Activated CD4-positive, alpha-beta memory T cell treated with anti-CD3 and anti-CD28 coated beads for 36 hours (primary cell): Measurements from ENCODE around the gene PTPN20. TPM values are rescaled to one million over a fixed set of nuclear protein-coding genes. Genes with fewer than 3 reads are reported as not detected.

ENCODE experiments used
- CTCF ChIA-PET: fragments of 350-600 bp; sonication (Branson Sonifier 250); formaldehyde crosslinking; loops from one replicate; lab custom pipeline; 2021; ENCODE audit warnings: antibody characterized with exemption, inconsistent platforms; lab: Charles Lee
- POLR2A ChIA-PET: fragments of 350-600 bp; sonication (Branson Sonifier 250); formaldehyde crosslinking; loops from one replicate; lab custom pipeline; 2021; ENCODE audit warnings: antibody characterized with exemption; lab: Charles Lee
- DNase-seq: peaks from one replicate; pipeline ENCODE4 v3.0.0-alpha.2; 2020
- H3K27ac Mint-ChIP-seq: one replicate; pipeline ENCODE4 v1.8.0; 2021; ENCODE audit warnings: mixed read lengths
- H3K27me3 Mint-ChIP-seq: one replicate; pipeline ENCODE4 v1.8.0; 2021; ENCODE audit warnings: mixed read lengths
- H3K36me3 Mint-ChIP-seq: one replicate; pipeline ENCODE4 v1.8.0; 2021; ENCODE audit warnings: mixed read lengths
- H3K4me1 Mint-ChIP-seq: one replicate; pipeline ENCODE4 v1.8.0; 2021; ENCODE audit warnings: low read depth, mixed read lengths
- H3K4me3 Mint-ChIP-seq: one replicate; pipeline ENCODE4 v1.8.0; 2021; ENCODE audit warnings: mild to moderate bottlenecking, mixed read lengths
- H3K9me3 Mint-ChIP-seq: one replicate; pipeline ENCODE4 v1.8.0; 2021; ENCODE audit warnings: mixed read lengths
- intact Hi-C: fragments of 100-400 bp; cut with micrococcal nuclease; formaldehyde crosslinking; loops from one replicate; pipeline ENCODE4 v1.15.1; 2023
- total RNA-seq, 2 experiments: library from RNA; stranded (reverse); gene quantifications; one replicate each; pipeline ENCODE4 v1.2.3, GENCODE V29; 2021

Gene PTPN20
- total RNA-seq, 2 experiments from 2014 or later: 1.4 to 1.5 TPM

DNA sequence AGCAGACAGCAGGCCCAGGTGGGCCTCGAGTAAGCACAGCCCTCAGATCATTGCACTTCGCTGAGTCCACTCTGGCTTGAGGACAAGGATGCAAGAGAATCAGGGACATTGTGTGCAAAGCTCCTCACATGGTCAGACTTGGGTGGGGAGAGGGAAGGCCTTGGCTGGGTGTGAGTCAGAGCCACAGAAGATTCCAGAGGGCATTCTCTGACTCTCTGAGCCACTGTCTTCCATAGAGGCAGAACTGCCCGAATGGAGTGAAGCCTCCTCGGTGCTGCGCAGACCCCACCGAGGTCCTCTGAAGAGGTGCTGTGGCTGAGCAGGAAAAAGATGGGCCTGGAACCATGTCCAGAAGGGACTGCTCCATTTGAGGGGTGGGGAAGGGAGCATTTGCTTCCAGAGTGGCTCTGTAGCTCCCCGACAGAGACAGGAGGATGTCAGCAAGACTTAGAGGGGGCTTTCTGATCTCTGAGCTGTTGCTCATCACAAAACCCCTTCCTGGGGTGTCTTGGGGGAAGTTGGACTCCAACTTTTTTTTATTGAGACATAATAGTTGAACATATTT lies 120.8 kb downstream of the PTPN20 start:
- H3K36me3 Mint-ChIP-seq: no peaks in the 10 kb centered on the region
- ChIA-PET CTCF (interaction anchor here (1.2 to 2.1 kb wide), 4 partner anchors 11 to 309 kb away, joined by 3 to 7 read pairs (median 4); no protein-coding TSS in a partner anchor), POLR2A (no interaction called here)
- no peaks in the 10 kb centered on the region for H3K9me3 Mint-ChIP-seq
- H3K27me3 Mint-ChIP-seq: no peaks in the 10 kb centered on the region
- intact Hi-C loops: no loop called here
- no peak overlapping the region for H3K27ac Mint-ChIP-seq
- no peak overlapping the region for H3K4me3 Mint-ChIP-seq
- H3K4me1 Mint-ChIP-seq: no peaks in the 10 kb centered on the region
- DNase-seq: peak; percentile 2

DNA sequence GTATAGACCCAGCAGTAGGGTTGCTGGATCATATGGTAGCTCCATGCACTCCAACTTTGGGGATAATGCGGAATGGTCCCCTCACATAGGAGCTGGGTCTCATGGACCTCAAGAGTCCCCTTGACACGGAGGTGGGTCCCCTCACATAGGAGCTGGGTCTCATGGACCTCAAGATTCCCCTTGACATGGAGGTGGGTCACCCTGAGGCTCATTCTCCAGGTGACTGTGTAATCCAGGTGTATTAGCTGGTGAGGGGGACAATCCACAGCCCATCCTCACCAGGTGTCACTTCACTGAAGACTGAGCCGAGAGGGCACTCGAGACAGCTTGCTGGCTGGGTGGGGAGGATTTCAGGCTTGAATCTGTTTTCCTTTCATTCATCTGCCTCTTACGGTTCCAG lies 121.9 kb downstream of the PTPN20 start:
- CTCF ChIA-PET: interaction anchor here (1.2 to 2.6 kb wide), 3 partner anchors 8 to 15 kb away, joined by 3 to 8 read pairs (median 7); no protein-coding TSS in a partner anchor
- H3K36me3 Mint-ChIP-seq: no peaks in the 10 kb centered on the region
- no peak overlapping the region for H3K4me3 Mint-ChIP-seq
- no peaks in the 10 kb centered on the region for H3K9me3 Mint-ChIP-seq
- POLR2A ChIA-PET: no interaction called here
- no peak overlapping the region for H3K27ac Mint-ChIP-seq
- H3K27me3 Mint-ChIP-seq: no peaks in the 10 kb centered on the region
- intact Hi-C loops: no loop called here
- no peak for DNase-seq
- no peaks in the 10 kb centered on the region for H3K4me1 Mint-ChIP-seq

GRCh38 chr10:47033541-47034270 lies 122.5 kb downstream of the PTPN20 start:
- intact Hi-C loops: no loop called here
- no peaks in the 10 kb centered on the region for H3K36me3 Mint-ChIP-seq
- H3K9me3 Mint-ChIP-seq: no peaks in the 10 kb centered on the region
- no peaks in the 10 kb centered on the region for H3K27me3 Mint-ChIP-seq
- no peak for DNase-seq
- no peak overlapping the region for H3K27ac Mint-ChIP-seq
- CTCF ChIA-PET: interaction anchor here (1.3 to 2.6 kb wide), 3 partner anchors 9 to 279 kb away, joined by 4 to 8 read pairs (median 7); no protein-coding TSS in a partner anchor
- no peaks in the 10 kb centered on the region for H3K4me1 Mint-ChIP-seq
- no peak overlapping the region for H3K4me3 Mint-ChIP-seq
- POLR2A ChIA-PET: no interaction called here

DNA sequence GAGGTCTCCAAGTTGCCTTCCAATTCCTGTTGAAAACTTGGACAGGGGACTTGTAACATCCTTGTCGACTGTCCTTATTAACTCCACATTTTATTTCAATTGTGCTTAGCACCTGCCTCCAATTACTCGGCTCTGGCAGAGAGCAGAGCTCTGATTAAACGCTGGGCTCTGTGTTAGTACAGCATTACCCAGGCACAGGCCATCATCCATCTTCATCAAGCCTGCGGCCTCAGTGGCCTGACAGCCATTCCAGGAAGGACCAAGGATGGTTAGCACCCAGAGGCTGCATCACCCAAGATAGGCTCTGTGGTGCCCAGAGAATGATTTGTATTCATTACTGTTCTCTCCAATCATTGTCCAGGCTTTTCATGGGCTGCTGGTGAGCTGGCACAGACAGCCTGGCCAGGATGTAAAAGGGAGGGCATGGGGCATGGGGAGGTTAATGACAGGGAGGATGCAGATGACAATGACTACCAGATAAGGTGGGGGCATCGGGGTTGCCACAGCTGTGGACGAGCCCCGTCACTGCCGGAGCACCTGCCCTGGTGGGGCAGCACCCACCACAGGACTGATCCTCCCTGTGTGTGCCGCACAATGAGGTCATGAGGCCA lies 123.3 kb downstream of the PTPN20 start:
- intact Hi-C loops: no loop called here
- ChIA-PET POLR2A (no interaction called here), CTCF (interaction anchor here (1.3 to 6.4 kb wide), 3 partner anchors 10 to 278 kb away, joined by 4 to 26 read pairs (median 8); no protein-coding TSS in a partner anchor)
- no peak overlapping the region for H3K4me3 Mint-ChIP-seq
- no peaks in the 10 kb centered on the region for H3K27me3 Mint-ChIP-seq
- H3K4me1 Mint-ChIP-seq: no peaks in the 10 kb centered on the region
- no peaks in the 10 kb centered on the region for H3K36me3 Mint-ChIP-seq
- no peak for DNase-seq
- no peaks in the 10 kb centered on the region for H3K9me3 Mint-ChIP-seq
- H3K27ac Mint-ChIP-seq: no peak overlapping the region

GRCh38 chr10:47035171-47035818 lies 124.1 kb downstream of the PTPN20 start:
- Mint-ChIP-seq H3K27me3 (no peaks in the 10 kb centered on the region), H3K4me3 (no peak overlapping the region), H3K9me3 (no peaks in the 10 kb centered on the region), H3K36me3 (no peaks in the 10 kb centered on the region), H3K4me1 (no peaks in the 10 kb centered on the region), H3K27ac (no peak overlapping the region)
- CTCF ChIA-PET: interaction anchor here (2.6 to 6.4 kb wide), 2 partner anchors 10 to 13 kb away, joined by 8 to 26 read pairs; no protein-coding TSS in a partner anchor
- POLR2A ChIA-PET: no interaction called here
- no peak for DNase-seq
- intact Hi-C loops: no loop called here

DNA sequence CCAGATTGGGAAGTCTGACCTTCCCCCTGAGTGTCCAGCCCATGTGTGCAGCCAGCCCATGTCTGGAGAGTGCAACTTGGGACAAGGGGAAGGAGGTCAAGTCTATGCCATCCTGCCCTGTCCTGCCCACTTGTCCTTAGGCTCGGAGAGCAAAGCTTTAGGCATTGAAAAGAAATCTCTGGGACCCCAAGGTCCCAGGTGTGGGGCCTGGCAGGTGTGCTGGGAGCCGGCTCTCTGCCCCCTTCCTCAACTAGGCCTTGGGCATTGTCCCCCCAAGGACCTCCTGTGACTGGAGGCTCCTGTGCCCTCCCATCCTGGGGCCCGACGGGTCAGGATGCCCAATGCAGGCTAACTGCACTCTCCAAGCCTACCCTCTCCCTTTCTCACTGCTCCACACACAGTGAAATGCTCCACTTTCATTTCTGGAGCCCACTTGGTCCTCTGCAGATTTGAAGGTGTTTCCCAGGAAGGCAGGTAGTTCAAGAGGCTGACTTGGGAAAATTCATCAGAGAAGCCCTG lies 124.7 kb downstream of the PTPN20 start:
- Mint-ChIP-seq H3K4me3 (no peak overlapping the region), H3K36me3 (no peaks in the 10 kb centered on the region), H3K9me3 (no peaks in the 10 kb centered on the region), H3K27me3 (no peaks in the 10 kb centered on the region), H3K27ac (no peak overlapping the region), H3K4me1 (no peaks in the 10 kb centered on the region)
- ChIA-PET CTCF (interaction anchor here (0.8 to 6.4 kb wide), 3 partner anchors 11 to 305 kb away, joined by 4 to 26 read pairs (median 8); no protein-coding TSS in a partner anchor), POLR2A (no interaction called here)
- DNase-seq: no peak
- intact Hi-C loops: no loop called here

GRCh38 chr10:47036771-47037170 lies 125.5 kb downstream of the PTPN20 start:
- intact Hi-C loops: no loop called here
- CTCF ChIA-PET: interaction anchor here (0.8 to 6.4 kb wide), 3 partner anchors 11 to 304 kb away, joined by 4 to 26 read pairs (median 4); no protein-coding TSS in a partner anchor
- Mint-ChIP-seq H3K27ac (no peak overlapping the region), H3K27me3 (no peaks in the 10 kb centered on the region), H3K4me3 (no peak overlapping the region), H3K9me3 (no peaks in the 10 kb centered on the region), H3K4me1 (no peaks in the 10 kb centered on the region), H3K36me3 (no peaks in the 10 kb centered on the region)
- POLR2A ChIA-PET: no interaction called here
- no peak for DNase-seq

DNA sequence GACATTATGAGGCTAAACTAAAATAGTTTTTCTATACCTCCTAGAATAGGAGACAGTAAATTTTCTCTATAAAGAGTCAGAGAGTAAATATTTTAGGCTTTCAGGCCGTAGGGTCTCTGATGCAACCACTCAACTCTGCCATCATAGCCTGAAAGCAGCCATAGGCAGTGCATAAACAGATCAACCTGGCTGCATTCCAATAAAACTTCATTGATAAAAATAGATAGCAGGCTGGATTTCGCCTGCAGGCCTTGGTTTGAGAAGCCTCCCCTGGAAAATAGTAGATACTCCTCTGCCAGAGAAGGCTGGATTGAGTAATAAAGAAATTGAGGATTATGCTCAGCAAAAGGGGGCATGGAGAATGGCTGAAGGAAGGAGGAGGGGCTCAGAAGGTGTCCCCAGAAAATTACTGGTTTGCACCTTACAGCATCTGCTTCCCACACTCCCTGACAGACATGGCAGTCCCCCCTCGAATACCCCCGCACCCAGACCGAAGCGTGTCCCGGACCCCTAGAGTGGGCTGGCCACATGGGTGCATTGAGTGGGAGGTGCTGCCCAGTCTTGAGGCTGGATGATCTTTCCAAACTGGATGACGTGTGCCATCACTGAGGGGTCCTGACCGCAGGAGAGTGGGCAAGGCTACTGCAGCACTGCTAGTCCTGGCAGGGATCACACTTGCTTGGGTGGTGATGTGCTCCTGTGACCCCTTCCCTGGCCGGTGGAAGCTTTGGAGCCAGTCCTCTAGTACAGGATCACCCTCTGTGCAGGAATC lies 126.6 kb downstream of the PTPN20 start:
- H3K4me1 Mint-ChIP-seq: no peaks in the 10 kb centered on the region
- intact Hi-C loops: no loop called here
- H3K9me3 Mint-ChIP-seq: no peaks in the 10 kb centered on the region
- no peaks in the 10 kb centered on the region for H3K36me3 Mint-ChIP-seq
- POLR2A ChIA-PET: no interaction called here
- H3K4me3 Mint-ChIP-seq: no peak overlapping the region
- H3K27ac Mint-ChIP-seq: no peak overlapping the region
- no peaks in the 10 kb centered on the region for H3K27me3 Mint-ChIP-seq
- no peak for DNase-seq
- CTCF ChIA-PET: interaction anchor here (0.8 to 6.4 kb wide), 2 partner anchors 10 to 273 kb away, joined by 3 to 26 read pairs; no protein-coding TSS in a partner anchor

- intact Hi-C loops: no loop called here
- POLR2A ChIA-PET: no interaction called here
- DNase-seq: no peak
- H3K36me3 Mint-ChIP-seq: no peaks in the 10 kb centered on the region
- no peak overlapping the region for H3K27ac Mint-ChIP-seq
- H3K4me1 Mint-ChIP-seq: no peaks in the 10 kb centered on the region
- H3K27me3 Mint-ChIP-seq: no peaks in the 10 kb centered on the region
- H3K9me3 Mint-ChIP-seq: no peaks in the 10 kb centered on the region
- no peak overlapping the region for H3K4me3 Mint-ChIP-seq
- CTCF ChIA-PET: interaction anchor here (0.6 to 6.4 kb wide), 4 partner anchors 9 to 272 kb away, joined by 3 to 26 read pairs (median 4); no protein-coding TSS in a partner anchor
These were observed 127.8 kb downstream of the PTPN20 start for GRCh38 chr10:47038881-47039561.

DNA sequence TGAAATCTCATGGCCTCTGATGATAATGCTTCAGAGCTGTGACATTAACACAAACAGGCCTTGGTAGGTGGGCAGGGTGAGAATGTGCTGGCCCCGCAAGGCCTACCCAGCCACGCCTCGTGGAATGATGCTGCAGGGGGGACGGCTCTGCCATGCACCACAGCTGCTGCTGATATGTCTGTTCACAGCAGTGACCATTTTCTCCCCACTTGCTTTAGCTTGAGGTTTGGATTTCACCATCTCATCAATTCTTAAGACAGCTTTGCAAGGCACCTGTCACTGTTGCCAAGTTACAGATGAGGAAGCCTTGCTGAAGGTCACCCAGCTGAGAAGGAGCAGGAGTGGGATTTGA lies 128.3 kb downstream of the PTPN20 start:
- Mint-ChIP-seq H3K27me3 (no peaks in the 10 kb centered on the region), H3K9me3 (no peaks in the 10 kb centered on the region), H3K36me3 (no peaks in the 10 kb centered on the region), H3K4me3 (no peak overlapping the region), H3K4me1 (no peaks in the 10 kb centered on the region), H3K27ac (no peak overlapping the region)
- POLR2A ChIA-PET: no interaction called here
- CTCF ChIA-PET: interaction anchor here (0.6 to 6.4 kb wide), 4 partner anchors 8 to 272 kb away, joined by 3 to 26 read pairs (median 8); no protein-coding TSS in a partner anchor
- intact Hi-C loops: no loop called here
- DNase-seq: no peak
